Panc1 (cell line): Measurements from ENCODE around the gene ICAM4.

Experiments used
- POLR2AphosphoS5 ChIP-seq: IDR thresholded peaks from 2 replicates; pipeline ENCODE4 v1.6.1; 2012; ENCODE audit warnings: mild to moderate bottlenecking, low read depth, low read length, moderate library complexity
- SIN3A ChIP-seq: IDR thresholded peaks from 2 replicates; pipeline ENCODE4 v1.6.1; 2012; ENCODE audit warnings: low read depth, mild to moderate bottlenecking, low read length, moderate library complexity, borderline replicate concordance; ENCODE audit not compliant: insufficient read depth
- TCF7L2 ChIP-seq: IDR thresholded peaks from 2 replicates; pipeline ENCODE4 v1.6.1; 2011; ENCODE audit warnings: mild to moderate bottlenecking, low read depth, low read length, inconsistent platforms
- TF ChIP-seq, protein P1 (sequence below): fragments of 450-650 bp; IDR thresholded peaks from 2 replicates; pipeline ENCODE4 v1.5.1; 2017; ENCODE audit warnings: mild to moderate bottlenecking
- TF ChIP-seq, protein P2 (sequence below), 2 experiments: IDR thresholded peaks; 2 replicates each; pipeline ENCODE4 v1.6.1; 2011 to 2012; ENCODE audit warnings: low read depth in 2 of 2, control low read depth in 1 of 2, low read length in 1 of 2, mild to moderate bottlenecking in 1 of 2, moderate library complexity in 1 of 2; ENCODE audit not compliant: insufficient read depth in 1 of 2

- TF ChIP-seq, protein P1, sequence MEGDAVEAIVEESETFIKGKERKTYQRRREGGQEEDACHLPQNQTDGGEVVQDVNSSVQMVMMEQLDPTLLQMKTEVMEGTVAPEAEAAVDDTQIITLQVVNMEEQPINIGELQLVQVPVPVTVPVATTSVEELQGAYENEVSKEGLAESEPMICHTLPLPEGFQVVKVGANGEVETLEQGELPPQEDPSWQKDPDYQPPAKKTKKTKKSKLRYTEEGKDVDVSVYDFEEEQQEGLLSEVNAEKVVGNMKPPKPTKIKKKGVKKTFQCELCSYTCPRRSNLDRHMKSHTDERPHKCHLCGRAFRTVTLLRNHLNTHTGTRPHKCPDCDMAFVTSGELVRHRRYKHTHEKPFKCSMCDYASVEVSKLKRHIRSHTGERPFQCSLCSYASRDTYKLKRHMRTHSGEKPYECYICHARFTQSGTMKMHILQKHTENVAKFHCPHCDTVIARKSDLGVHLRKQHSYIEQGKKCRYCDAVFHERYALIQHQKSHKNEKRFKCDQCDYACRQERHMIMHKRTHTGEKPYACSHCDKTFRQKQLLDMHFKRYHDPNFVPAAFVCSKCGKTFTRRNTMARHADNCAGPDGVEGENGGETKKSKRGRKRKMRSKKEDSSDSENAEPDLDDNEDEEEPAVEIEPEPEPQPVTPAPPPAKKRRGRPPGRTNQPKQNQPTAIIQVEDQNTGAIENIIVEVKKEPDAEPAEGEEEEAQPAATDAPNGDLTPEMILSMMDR = no peak
- TF ChIP-seq POLR2AphosphoS5 = no peak
- TF ChIP-seq, protein P2, sequence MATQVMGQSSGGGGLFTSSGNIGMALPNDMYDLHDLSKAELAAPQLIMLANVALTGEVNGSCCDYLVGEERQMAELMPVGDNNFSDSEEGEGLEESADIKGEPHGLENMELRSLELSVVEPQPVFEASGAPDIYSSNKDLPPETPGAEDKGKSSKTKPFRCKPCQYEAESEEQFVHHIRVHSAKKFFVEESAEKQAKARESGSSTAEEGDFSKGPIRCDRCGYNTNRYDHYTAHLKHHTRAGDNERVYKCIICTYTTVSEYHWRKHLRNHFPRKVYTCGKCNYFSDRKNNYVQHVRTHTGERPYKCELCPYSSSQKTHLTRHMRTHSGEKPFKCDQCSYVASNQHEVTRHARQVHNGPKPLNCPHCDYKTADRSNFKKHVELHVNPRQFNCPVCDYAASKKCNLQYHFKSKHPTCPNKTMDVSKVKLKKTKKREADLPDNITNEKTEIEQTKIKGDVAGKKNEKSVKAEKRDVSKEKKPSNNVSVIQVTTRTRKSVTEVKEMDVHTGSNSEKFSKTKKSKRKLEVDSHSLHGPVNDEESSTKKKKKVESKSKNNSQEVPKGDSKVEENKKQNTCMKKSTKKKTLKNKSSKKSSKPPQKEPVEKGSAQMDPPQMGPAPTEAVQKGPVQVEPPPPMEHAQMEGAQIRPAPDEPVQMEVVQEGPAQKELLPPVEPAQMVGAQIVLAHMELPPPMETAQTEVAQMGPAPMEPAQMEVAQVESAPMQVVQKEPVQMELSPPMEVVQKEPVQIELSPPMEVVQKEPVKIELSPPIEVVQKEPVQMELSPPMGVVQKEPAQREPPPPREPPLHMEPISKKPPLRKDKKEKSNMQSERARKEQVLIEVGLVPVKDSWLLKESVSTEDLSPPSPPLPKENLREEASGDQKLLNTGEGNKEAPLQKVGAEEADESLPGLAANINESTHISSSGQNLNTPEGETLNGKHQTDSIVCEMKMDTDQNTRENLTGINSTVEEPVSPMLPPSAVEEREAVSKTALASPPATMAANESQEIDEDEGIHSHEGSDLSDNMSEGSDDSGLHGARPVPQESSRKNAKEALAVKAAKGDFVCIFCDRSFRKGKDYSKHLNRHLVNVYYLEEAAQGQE (IDR thresholded peaks at IDR 0.05; ENCODE audit: insufficient read depth in 1 of 2, low read depth in 2 of 2, low read length in 1 of 2) = no peak
- no peak for TF ChIP-seq SIN3A
- no peak for TF ChIP-seq TCF7L2
Measured at GRCh38 chr19:10335352-10335985, 48.7 kb downstream of the ICAM4 start.
